ENCODE data around the gene MGAT5B.
"Not testable (repeated sequence)": the region's sequence is repeated elsewhere in the genome, so short reads cannot be mapped to it uniquely, and the experiment has no call there.

DNA sequence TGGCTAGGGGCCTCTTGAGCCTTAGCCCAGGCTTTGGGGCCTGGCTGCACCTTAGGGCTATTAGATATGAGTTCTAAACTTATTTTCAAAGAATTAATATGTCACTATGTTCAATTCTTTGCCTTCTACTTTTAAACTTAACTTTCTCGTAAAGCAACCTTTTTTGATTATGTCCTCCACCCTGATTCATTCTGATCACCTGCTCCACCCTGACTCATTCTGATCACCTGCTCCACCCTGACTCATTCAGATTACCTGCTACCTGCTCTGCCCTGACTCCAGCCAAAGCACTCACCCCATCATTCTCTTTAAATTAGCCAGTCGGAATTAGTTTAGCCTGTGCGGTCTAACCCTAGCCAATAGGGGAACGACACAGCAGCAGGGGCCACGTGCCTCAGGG lies 102.0 kb downstream of the MGAT5B start:
- not testable (repeated sequence) for TF ChIP-seq EZH2 (IDR thresholded peaks at IDR 0.05; ENCODE audit: insufficient read depth, poor library complexity, severe bottlenecking); EZH2phosphoT487 (IDR thresholded peaks at IDR 0.05; ENCODE audit: insufficient read depth, low read depth)
